Prostate gland (tissue), 2 donors: ENCODE measurements around the gene TBX4. TPM values are rescaled to one million over a fixed set of nuclear protein-coding genes. Genes with fewer than 3 reads are reported as not detected.

Experiments used
- DNase-seq: peaks from one replicate; pipeline ENCODE4 v3.0.0-alpha.2; 2019; ENCODE audit warnings: low spot score
- H3K27ac ChIP-seq, 2 donors: fragments of 200-600 bp; sonication (generic); 2 replicates each; pipeline ENCODE4 v1.5.1; 2017 to 2019
- H3K27me3 ChIP-seq: fragments of 200-600 bp; sonication (generic); replicated peaks from 2 replicates; pipeline ENCODE4 v1.5.1; 2019; ENCODE audit not compliant: insufficient read depth
- H3K36me3 ChIP-seq, 2 donors: fragments of 200-600 bp; sonication (generic); 1 replicate in 1 of 2; 2 replicates in 1 of 2; pipeline versions ENCODE4 v1.5.1 to v1.8.1; 2017 to 2019
- H3K4me1 ChIP-seq: fragments of 200-600 bp; sonication (generic); replicated peaks from 2 replicates; pipeline ENCODE4 v1.5.1; 2019
- H3K4me3 ChIP-seq, 2 donors: fragments of 200-600 bp; sonication (generic); 2 replicates each; pipeline ENCODE4 v1.5.1; 2017 to 2019
- H3K9me3 ChIP-seq: fragments of 200-600 bp; sonication (generic); 2 replicates; pipeline ENCODE4 v1.5.1; 2017
- POLR2A ChIP-seq: fragments of 450-650 bp; IDR thresholded peaks from one replicate; pipeline ENCODE4 v1.6.1; 2016; ENCODE audit warnings: antibody characterized with exemption, mild to moderate bottlenecking
- POLR2AphosphoS5 ChIP-seq: sonication (generic); formaldehyde crosslinking; IDR thresholded peaks from one replicate; pipeline ENCODE4 v1.6.1; 2017; ENCODE audit warnings: antibody characterized with exemption
- WGBS: methylation state at CpG from one replicate; pipeline ENCODE4 v1.1.5; 2018; 5-methylcytosine and 5-hydroxymethylcytosine counted together
- intact Hi-C: fragments of 100-400 bp; cut with DNase I; formaldehyde crosslinking; loops from one replicate; pipeline ENCODE4 v1.14.2; 2022
- total RNA-seq, 2 donors: library from RNA; depleted of rRNA; stranded (reverse); fragments of >200 nt; gene quantifications; one replicate each; pipeline ENCODE4 v1.1.0, GENCODE V29; 2016
- TF ChIP-seq, protein P1 (sequence below), 4 experiments: fragments of 200-600 bp in 2 of 4; fragments of 450-650 bp in 2 of 4; sonication (generic) in 2 of 4; IDR thresholded peaks; 1 replicate in 3 of 4; 2 replicates in 1 of 4; pipeline ENCODE4 v1.5.1; 2016 to 2019; ENCODE audit warnings: antibody characterized with exemption in 4 of 4, mild to moderate bottlenecking in 2 of 4, moderate library complexity in 2 of 4

The TBX4 gene
- total RNA-seq, 2 donors from 2014 or later, result 3.5 to 5.0 TPM

DNA sequence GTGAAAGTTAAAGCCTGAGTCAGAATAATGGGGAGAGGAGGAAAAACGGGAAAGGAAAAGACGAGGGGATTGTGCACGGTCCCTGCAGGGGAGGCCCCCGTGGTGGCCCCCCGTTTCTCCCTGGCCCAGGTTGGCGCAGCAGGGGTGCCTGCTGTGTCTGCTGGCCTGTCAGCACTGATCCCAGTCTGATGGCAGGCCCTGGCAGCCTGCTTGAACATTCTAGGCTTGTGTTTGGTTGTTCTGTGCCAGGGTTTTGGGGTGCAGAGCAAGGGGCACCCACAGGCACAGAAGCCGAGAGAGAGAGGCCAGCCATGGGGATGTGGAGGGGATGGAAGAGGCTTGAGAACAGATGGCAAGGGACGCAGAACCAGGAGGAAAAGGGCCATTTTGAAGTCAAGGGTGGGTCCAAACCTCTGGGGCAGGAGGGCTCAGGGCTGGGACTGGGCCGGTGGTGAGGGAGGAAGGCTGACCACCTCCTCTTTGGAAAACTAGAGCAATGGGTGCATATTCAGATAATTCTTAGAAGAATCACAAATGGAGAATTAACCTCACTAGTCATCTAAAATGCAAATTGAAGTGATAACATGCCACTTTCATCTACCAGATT is 35.9 kb downstream of the TBX4 start:
- Histone ChIP-seq H3K27ac (no peak overlapping the region), H3K4me3 (no peak overlapping the region), H3K27me3 (no peaks in the 10 kb centered on the region), H3K4me1 (no peaks in the 10 kb centered on the region), H3K36me3 (no peaks in the 10 kb centered on the region), H3K9me3 (no peaks in the 10 kb centered on the region)
- DNase-seq, result no peak
- TF ChIP-seq, protein P1, sequence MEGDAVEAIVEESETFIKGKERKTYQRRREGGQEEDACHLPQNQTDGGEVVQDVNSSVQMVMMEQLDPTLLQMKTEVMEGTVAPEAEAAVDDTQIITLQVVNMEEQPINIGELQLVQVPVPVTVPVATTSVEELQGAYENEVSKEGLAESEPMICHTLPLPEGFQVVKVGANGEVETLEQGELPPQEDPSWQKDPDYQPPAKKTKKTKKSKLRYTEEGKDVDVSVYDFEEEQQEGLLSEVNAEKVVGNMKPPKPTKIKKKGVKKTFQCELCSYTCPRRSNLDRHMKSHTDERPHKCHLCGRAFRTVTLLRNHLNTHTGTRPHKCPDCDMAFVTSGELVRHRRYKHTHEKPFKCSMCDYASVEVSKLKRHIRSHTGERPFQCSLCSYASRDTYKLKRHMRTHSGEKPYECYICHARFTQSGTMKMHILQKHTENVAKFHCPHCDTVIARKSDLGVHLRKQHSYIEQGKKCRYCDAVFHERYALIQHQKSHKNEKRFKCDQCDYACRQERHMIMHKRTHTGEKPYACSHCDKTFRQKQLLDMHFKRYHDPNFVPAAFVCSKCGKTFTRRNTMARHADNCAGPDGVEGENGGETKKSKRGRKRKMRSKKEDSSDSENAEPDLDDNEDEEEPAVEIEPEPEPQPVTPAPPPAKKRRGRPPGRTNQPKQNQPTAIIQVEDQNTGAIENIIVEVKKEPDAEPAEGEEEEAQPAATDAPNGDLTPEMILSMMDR (IDR thresholded peaks at IDR 0.05), result no peak
- TF ChIP-seq POLR2A, result no peak
- no peak for TF ChIP-seq POLR2AphosphoS5
- intact Hi-C loops, result no loop called here
- 93% methylated on average over 9 of the region's 9 CpGs for WGBS

DNA sequence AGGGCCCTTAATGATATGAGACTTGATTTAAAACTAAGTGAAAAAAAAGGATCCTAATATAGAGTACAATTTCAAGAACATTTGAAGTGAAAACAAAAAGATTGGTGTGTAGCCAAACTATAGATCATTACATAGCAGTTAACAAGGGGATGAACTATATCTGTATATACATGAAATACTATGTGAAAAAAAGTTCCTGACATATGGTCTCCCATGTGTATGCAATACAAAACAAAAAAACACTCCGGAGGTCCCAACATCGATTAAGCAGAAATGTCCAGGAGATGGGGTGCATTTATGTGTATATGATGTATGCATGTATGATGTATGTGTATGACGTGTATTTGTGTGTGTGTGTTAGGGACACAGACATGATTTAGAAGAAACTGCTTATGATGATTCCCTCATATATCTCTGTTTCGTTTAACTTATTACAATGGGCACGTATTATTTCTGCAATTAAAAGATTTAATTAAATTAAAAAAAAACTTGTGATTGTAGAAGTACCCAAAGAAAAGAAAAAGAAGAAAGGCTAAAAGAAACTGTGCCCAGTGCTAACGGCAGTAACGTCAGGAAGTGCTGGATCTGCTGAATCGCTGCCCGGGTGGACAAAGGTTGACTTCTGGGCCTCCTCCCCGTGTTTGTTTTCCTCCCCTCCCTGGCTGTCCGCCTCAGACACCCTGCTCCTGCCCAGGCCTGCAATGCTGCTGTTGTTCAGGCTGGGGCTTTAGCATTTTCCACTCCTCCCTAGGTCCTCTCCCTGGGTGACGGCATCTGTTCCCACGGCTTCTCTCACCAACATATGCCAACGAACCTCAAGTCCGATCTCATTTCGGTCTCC is 36.9 kb downstream of the TBX4 start:
- Histone ChIP-seq H3K27ac (peak overlapping the region in 1 of 2 donors; percentile 2), H3K9me3 (no peaks in the 10 kb centered on the region), H3K4me3 (no peak overlapping the region), H3K36me3 (no peaks in the 10 kb centered on the region), H3K27me3 (no peaks in the 10 kb centered on the region), H3K4me1 (no peaks in the 10 kb centered on the region)
- peak; percentile 78 for DNase-seq
- 49% methylated on average over 16 of the region's 16 CpGs for WGBS
- intact Hi-C loops, result no loop called here
- peak; percentile 45 for TF ChIP-seq POLR2AphosphoS5
- TF ChIP-seq POLR2A, result peak; percentile 9
- TF ChIP-seq, protein P1 (IDR thresholded peaks at IDR 0.05), result no peak

DNA sequence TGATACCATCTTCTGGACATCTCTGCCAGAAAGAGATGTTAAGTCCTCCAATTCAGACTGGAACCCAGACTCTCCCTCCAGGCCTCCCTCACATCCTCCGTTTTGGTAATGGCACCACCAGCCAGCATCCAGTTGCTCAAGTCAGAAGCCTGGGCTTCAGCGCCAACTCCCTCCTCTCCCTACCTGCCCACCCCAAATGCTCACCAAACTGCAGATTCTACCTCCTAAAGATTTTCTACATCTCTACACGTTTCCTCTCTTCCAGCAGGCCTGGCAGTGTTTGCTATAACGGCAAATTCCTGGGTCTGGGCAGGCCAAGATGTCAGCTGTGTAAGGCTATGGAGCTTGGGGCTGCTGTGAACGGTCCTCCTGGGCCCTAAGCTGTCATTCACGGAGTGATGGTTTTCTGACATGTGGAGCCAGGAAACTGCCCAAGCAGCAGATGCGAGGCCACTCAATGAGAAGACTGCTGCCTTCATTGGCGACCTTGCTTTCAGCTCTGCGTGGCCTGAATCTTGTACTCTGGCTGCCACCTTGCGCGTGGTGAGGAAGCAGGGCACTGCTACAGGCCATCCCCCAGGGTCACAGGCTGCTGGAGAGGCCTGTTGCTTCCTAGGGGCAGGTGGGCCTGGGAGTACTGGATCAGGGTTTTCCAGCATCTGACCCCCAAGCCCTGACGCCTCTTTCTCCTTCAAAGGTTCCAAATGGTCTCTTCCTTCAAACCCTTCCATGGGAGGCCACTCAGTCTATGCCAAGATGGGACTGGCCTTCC is 37.7 kb downstream of the TBX4 start:
- intact Hi-C loops, result loop anchor here (5.0 kb wide), 1 partner anchor 33 kb away; no protein-coding TSS in a partner anchor
- TF ChIP-seq POLR2AphosphoS5 (no peak), POLR2A (no peak)
- TF ChIP-seq, protein P1 (IDR thresholded peaks at IDR 0.05), result no peak
- Histone ChIP-seq H3K4me3 (no peak overlapping the region), H3K36me3 (no peaks in the 10 kb centered on the region), H3K4me1 (no peaks in the 10 kb centered on the region), H3K9me3 (no peaks in the 10 kb centered on the region), H3K27me3 (no peaks in the 10 kb centered on the region), H3K27ac (peak overlapping the region in 1 of 2 donors; percentile 2)
- WGBS, result 84% methylated on average over 8 of the region's 12 CpGs
- DNase-seq, result no peak

DNA sequence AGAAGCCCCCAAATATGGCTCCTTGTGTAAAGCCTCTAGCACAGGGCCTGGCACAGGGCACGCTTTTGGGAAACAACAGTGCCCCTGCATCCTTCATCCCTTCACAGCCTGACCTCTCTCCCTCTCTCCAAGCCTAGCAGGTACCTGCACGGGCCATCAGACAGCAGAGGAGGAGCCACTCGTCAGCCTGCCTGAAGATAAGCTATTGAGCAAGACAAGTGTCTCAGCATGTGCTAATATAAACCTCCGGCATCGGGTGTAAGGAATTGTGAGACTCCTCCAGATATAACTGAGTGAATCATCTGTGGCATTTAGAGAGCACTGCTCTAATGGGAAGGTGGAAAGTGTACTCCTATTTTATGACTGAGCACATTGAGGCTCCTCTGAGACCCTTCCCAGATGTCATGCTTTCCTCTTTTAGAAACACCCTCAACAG is 38.3 kb downstream of the TBX4 start:
- Histone ChIP-seq H3K27me3 (no peaks in the 10 kb centered on the region), H3K4me1 (no peaks in the 10 kb centered on the region), H3K4me3 (no peak overlapping the region), H3K9me3 (no peaks in the 10 kb centered on the region), H3K27ac (no peak overlapping the region), H3K36me3 (no peaks in the 10 kb centered on the region)
- no peak for DNase-seq
- intact Hi-C loops, result loop anchor here (5.0 kb wide), 1 partner anchor 33 kb away; no protein-coding TSS in a partner anchor
- TF ChIP-seq, protein P1 (IDR thresholded peaks at IDR 0.05), result no peak
- TF ChIP-seq POLR2A (no peak), POLR2AphosphoS5 (no peak)
- WGBS, result 46% methylated on average over 5 of the region's 5 CpGs
